Lower leg skin (tissue), 4 donors: ENCODE data around the gene CSPG4. TPM values are rescaled to one million over a fixed set of nuclear protein-coding genes. Genes with fewer than 3 reads are reported as not detected.
"Not testable (repeated sequence)": the region's sequence is repeated elsewhere in the genome, so short reads cannot be mapped to it uniquely, and the experiment has no call there.

Experiments
- DNase-seq, 2 donors: peaks; one replicate each; pipeline ENCODE4 v3.0.0-alpha.2; 2019; ENCODE audit warnings: low spot score in 2 of 2
- H3K4me3 ChIP-seq: fragments of 200-600 bp; sonication (generic); 2 replicates; pipeline ENCODE4 v1.5.1; 2017; ENCODE audit warnings: mild to moderate bottlenecking, low read depth; ENCODE audit not compliant: poor library complexity, severe bottlenecking
- CTCF ChIP-seq, 3 donors: fragments of 450-650 bp; IDR thresholded peaks; one replicate each; pipeline ENCODE4 v1.5.1; 2016; ENCODE audit warnings: antibody characterized with exemption in 3 of 3, mild to moderate bottlenecking in 3 of 3, moderate library complexity in 2 of 3
- POLR2A ChIP-seq, 2 donors: fragments of 450-650 bp; IDR thresholded peaks; one replicate each; pipeline ENCODE4 v1.6.1; 2016 to 2017; ENCODE audit warnings: antibody characterized with exemption in 2 of 2, mild to moderate bottlenecking in 1 of 2, moderate library complexity in 1 of 2
- WGBS, 2 donors: methylation state at CpG; one replicate each; pipeline ENCODE4 v1.1.5; 2018; 5-methylcytosine and 5-hydroxymethylcytosine counted together
- intact Hi-C: fragments of 100-400 bp; cut with DNase I; formaldehyde crosslinking; loops from one replicate; pipeline ENCODE4 v1.15.0; 2023; ENCODE audit warnings: low total_unique reads
- total RNA-seq, 4 donors: library from RNA; depleted of rRNA; stranded (reverse); fragments of >200 nt; gene quantifications; one replicate each; pipeline ENCODE4 v1.1.0, GENCODE V29; 2016

CSPG4 gene
- total RNA-seq, 4 donors from 2014 or later = 9.1 to 28.7 (median 10.5) TPM

- H3K4me3 ChIP-seq = no peak overlapping the region
- intact Hi-C loops = no loop called here
- DNase-seq = no peak
- 33 to 56% methylated on average over 3 to 5 of the region's 6 CpGs for WGBS, 2 donors
- TF ChIP-seq CTCF (IDR thresholded peaks at IDR 0.05) (no peak), POLR2A (IDR thresholded peaks at IDR 0.05) (no peak)
These were observed 10.2 kb downstream of the CSPG4 start for GRCh38 chr15:75702436-75702835.

GRCh38 chr15:75701071-75702003 is 11.3 kb downstream of the CSPG4 start:
- DNase-seq, intact Hi-C loops, H3K4me3 ChIP-seq: not testable (repeated sequence)
- 66% methylated on average over 13 of the region's 13 CpGs for WGBS, 2 donors

- DNase-seq = peak; percentile 72 to 95
- H3K4me3 ChIP-seq = not testable (repeated sequence)
- 0 to 8% methylated on average over 6 to 9 of the region's 17 CpGs for WGBS, 2 donors
These were observed 12.4 kb downstream of the CSPG4 start for GRCh38 chr15:75699961-75700874.

GRCh38 chr15:75699517-75699916 is 13.1 kb downstream of the CSPG4 start:
- DNase-seq, intact Hi-C loops, H3K4me3 ChIP-seq: not testable (repeated sequence)
- WGBS, 2 donors = 22 to 26% methylated on average over 7 of the region's 7 CpGs

More at GRCh38 chr15:75699961-75700874, 12.4 kb downstream of the CSPG4 start:
- intact Hi-C loops = not testable (repeated sequence)

- H3K4me3 ChIP-seq, intact Hi-C loops, DNase-seq: not testable (repeated sequence)
- 58% methylated on average over 19 to 21 of the region's 21 CpGs for WGBS, 2 donors
These were observed 14.5 kb downstream of the CSPG4 start for GRCh38 chr15:75697974-75698747.

- no peak for DNase-seq
- TF ChIP-seq POLR2A (IDR thresholded peaks at IDR 0.05) (no peak), CTCF (IDR thresholded peaks at IDR 0.05) (no peak)
- H3K4me3 ChIP-seq = no peak overlapping the region
- intact Hi-C loops = no loop called here
- 49 to 51% methylated on average over 6 to 7 of the region's 7 CpGs for WGBS, 2 donors
These were observed 15.1 kb downstream of the CSPG4 start for GRCh38 chr15:75697523-75697922.

GRCh38 chr15:75696854-75697259 is 15.8 kb downstream of the CSPG4 start:
- DNase-seq = no peak
- TF ChIP-seq POLR2A (IDR thresholded peaks at IDR 0.05) (no peak), CTCF (IDR thresholded peaks at IDR 0.05) (no peak)
- 31 to 83% methylated on average over 7 to 9 of the region's 11 CpGs for WGBS, 2 donors
- intact Hi-C loops = no loop called here
- H3K4me3 ChIP-seq = no peak overlapping the region
